Stimulated activated CD4-positive, alpha-beta T cell treated with anti-CD3 and anti-CD28 coated beads, Interleukin-12 subunit alpha, Interleukin-12 subunit beta, amount 100 ng/mL, for 4 hours (primary cell): ENCODE results near the gene TTYH3.

Source experiments
- DNase-seq: peaks from one replicate; pipeline ENCODE4 v3.0.0-alpha.2; 2020

TTYH3 gene

GRCh38 chr7:2617325-2617905, 14.4 kb upstream of the TTYH3 start:
- no peak for DNase-seq

- DNase-seq: no peak
Measured at GRCh38 chr7:2619116-2619515, 12.7 kb upstream of the TTYH3 start.

- DNase-seq: no peak
Measured at GRCh38 chr7:2621061-2621828, 10.5 kb upstream of the TTYH3 start.

DNA sequence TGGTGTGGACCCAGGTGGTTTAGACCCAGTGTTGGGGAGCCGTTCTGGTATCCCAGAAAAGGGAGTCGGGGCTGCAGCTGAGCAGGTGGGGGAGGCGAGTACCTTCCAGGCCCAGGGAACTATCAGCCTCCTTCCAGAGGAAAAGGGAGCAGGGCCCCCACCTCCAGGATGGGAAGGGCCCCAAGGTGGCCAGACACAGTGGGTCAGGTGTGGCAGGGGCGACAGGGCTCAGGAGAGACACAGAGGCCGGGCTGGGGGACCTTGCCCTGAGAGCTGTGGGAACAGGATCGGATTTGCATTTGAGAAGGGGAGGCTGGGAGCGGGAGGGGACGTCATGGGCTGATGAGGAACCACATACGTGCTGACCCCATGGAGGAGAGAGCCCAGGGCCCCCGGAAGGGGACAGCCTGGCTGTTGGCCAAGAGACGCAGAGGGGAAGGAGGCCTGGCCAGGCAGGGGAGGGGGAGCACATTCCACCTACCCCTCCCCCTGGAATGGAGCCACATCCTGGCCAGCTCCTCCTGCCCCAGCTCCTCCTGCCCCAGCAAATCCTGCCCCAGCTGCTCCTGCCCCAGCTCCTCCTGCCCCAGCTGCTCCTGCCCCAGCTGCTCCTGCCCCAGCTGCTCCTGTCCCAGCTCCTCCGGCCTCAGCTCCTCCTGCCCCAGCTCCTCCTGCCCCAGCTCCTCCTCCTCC, 9.7 kb upstream of the TTYH3 start:
- no peak for DNase-seq

DNA sequence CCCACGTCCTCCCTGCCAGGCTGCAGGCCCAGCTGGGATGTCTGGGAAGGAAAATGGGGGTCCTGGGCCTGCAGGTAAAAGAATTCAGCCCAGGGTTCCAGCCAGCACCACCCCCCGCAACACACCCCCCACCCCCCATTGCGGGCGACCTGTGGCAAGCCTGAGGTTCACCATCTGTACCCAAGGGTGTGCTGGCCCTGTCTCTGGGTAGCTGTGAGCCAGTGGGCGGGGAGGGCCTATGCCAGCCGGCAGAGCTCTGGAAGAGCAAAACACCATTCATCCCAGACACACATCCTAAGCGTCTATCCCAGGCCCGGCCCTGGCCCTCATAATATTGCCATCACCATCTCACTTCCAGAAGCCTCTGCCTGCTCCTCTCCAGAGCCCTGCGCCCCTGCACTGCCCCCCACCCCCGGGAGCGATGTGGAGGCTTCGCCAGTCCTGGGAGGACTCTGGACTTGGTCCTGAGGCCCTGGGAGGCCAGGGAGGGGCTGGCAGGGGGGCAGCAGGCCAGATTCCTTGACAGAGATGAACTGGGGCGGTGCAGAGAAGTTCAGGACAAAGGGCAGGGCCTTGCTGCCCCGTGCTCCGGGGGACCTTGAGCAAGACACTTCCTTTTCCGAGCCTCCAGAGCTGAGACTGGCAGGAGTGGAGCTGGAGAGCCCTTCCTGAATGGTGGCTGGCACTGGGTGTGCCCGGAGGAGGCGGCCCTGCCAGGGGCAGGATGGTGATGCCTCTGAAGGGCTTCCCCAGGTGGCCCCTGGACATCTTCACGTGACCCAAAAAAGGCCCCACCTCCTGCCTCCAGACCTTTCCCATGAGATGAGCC, 8.7 kb upstream of the TTYH3 start:
- no peak for DNase-seq

DNA sequence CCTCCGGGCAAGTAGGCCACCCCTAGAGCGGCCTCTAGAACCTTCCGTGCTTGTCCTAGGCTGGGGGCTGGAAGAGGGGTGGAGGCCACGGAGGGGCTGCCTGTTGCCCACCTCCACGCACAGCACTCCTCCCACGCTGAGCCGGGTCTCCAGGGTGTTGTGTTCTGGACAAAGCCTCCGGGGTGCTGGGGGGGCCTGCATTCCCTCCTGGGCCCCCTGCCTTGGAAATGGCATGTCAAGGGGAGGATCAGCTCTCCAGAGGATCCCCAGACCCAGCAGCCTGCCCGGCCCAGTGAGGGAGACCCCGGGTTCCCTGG, 8.1 kb upstream of the TTYH3 start:
- no peak for DNase-seq

DNA sequence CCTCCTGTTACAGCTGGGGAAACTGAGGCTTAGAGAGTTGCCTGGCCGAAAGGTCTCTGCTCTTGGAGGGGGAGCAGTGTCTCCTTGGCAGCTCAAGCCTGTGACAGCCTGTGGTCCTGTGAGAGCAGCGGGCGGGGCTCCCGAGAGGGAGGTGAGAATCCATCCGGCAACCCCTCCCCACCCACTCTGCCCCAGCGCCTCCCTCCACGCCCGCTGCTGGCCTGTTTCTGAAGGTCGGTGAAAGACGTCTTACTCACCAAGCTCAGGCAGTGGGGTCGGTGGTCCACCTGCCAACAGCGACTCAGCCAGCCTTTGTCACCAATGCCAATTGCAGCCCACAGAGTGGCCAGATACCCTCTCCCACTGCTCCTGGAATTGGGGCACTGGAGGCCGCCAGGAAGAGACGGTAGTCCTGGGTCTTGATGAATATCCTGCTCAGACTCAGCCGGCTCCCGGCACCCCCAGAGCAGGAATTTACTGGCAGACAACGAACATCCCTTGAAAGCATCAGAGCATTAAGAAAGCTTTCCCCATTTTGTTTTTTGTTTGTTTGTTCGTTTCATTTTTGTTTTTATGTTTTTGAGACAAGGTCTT, 7.4 kb upstream of the TTYH3 start:
- no peak for DNase-seq

DNA sequence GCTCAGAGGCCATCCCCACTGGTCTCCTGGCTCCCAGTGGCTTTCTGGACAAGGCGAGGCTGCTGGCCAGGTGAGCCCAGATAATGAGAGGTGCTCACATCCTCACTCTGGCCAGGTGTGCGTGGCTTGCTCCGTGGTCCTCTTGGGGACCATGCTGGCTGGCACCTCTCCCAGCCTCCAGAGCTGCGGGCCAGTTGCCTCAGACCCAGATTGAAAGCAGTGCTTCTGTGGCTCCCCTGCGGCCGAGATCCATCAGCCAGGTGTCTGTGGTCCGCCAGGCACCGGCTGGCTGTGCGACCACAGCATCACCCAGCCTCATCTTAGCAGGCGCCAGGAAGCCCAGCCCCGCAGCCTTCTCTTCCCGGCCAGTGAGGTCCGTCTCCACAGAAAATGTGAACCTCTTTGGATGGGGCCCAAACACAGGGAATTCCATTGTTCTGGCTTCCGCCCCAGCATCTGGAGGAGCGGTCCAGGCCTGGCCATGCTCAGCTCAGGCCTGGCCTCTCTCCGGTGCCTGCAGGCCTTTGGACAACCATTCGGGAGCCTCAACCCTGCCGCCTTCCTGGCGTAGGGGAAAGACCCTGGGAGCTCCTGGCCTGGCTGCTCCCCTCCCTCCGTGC, 5.2 kb upstream of the TTYH3 start:
- no peak for DNase-seq

DNA sequence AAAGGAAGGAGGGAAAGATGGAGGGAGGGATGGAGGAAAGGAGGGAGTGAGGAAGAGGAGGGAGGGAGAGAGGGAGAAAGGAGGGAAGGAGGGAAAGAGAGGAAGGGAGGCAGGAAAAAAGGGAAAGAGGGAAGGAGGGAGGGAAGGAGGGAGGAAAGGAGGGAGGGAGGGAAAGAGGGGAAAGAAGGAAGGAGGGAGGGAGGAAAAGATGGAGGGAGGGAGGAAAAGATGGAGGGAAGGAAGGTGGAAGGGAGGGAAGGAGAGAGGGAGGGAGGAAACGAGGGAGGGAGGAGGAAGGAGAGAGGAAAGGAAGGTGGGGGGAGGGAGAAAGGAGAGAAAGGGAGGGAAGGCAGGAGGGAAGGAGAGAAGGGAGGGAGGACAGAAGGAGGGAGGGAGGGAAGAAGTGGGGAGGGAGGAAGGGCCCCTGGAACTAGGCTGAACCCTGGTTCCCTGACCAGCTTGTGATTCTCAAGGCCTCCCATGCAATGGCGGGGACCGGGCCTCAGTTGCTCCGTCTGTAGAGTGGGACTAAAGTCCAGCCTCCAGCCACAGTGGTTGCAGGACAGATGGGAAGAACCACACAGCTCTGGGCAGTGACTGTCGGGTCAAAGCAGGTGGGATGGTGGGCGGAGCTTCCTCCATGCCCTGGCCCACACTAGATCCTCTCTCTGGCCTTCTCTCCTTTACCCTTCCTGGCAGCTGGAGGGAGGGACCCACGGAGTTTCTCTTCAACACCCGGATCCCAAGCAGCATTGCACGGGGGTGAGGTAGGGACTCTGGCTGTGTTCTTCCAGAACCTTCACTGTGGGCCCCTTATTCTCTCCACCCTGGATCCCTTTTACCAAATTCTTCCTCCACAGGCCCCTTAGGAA, 4.3 kb upstream of the TTYH3 start:
- DNase-seq: no peak

- no peak for DNase-seq
Measured at GRCh38 chr7:2628130-2628482, 3.7 kb upstream of the TTYH3 start.

DNA sequence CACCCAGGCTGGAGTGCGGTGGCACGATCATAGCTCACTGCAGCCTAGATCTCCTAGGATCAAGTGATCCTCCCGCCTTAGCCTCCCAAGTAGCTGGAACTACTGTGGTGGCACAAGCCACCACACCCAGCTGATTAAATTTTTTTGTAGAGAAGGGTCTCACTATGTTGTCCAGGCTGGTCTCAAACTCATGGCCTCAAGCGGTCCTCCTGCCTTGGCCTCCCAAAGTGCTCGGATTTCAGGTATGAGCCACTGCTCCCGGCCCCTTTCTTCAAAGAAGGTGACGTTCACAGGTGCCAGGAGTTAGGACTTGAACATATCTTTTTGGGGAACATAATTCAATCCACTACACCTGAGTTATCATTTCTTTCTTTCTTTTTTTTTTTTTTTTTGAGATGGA, 2.9 kb upstream of the TTYH3 start:
- no peak for DNase-seq

- DNase-seq: no peak
Measured at GRCh38 chr7:2629746-2630681, 1.8 kb upstream of the TTYH3 start.

DNA sequence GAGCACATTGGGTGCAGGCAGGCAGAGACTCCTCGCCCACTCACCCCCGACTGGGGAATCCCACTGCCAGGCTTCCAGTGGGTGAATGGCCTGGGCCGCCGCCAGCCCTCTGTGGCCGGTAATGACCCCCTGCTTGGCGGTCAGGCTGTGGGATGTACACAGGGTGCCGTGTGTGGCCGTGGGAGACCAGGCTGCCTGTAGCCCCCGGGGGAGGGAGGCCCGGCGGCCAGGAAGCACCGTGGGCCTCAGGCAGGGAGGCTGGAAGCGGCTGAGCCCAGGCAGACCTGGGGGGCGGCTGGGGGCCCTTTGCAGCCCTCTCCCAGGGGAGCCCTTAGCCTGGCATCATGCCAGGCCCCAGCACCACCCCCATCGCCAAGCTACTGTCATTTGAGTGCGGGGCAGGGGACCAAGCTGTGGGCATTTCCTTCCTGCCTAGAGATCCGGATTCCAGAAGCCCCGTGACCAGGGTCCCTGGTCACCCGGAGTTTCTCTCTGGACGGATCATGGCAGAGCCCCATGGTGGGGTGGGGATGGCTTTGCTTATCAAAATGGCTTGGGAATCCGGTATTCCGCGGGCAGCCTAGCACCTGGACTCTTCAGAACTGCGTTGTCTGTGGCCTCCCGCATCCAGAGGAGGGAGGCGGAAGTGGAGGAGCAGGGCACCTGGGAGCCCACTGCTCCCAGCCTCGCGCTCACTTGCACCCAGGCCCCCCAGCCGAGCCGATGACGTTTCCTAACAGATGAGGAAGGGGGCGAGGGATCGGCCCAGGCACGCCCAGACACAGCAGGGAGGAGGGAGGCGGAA, 1.1 kb downstream of the TTYH3 start:
- peak; percentile 55 for DNase-seq

GRCh38 chr7:2633538-2634266, 1.9 kb downstream of the TTYH3 start:
- DNase-seq: peak; percentile 35

GRCh38 chr7:2634267-2635145, 2.7 kb downstream of the TTYH3 start:
- DNase-seq: no peak

DNA sequence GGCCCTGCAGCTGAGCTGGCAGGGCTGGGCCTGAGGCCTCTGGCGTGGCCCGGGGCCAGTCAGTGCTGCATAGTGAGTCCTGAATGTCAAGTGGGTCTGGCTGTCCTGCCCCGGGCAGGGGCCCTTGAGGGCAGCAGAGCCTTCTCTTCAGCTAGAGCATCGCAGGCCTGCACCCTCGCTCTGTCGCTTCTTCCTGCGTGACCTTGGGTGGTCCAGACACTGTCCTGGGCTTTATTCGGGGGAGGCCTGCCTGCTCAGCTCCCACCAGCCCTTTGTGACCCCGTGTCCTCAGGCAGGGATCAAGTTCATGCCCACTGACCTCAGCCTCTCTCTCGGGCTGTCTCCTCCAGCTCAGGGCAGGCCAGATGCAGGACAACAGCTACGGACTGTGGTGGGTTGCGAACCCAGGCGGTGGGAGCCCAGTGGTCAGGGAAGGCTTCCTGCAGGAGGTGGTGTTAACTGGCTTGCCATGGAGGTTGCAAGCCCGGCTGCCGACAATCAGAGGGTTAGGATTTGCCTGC, 3.4 kb downstream of the TTYH3 start:
- no peak for DNase-seq
